Dedifferentiated amniotic fluid mesenchymal stem cell (primary cell): ENCODE results near the gene NUDCD3.
"Not testable (repeated sequence)": the region's sequence is repeated elsewhere in the genome, so short reads cannot be mapped to it uniquely, and the experiment has no call there.

ENCODE experiments used
- DNase-seq: peaks from one replicate; pipeline ENCODE4 v3.0.0-alpha.2; 2016; ENCODE audit errors: extremely low spot score

Gene NUDCD3

DNA sequence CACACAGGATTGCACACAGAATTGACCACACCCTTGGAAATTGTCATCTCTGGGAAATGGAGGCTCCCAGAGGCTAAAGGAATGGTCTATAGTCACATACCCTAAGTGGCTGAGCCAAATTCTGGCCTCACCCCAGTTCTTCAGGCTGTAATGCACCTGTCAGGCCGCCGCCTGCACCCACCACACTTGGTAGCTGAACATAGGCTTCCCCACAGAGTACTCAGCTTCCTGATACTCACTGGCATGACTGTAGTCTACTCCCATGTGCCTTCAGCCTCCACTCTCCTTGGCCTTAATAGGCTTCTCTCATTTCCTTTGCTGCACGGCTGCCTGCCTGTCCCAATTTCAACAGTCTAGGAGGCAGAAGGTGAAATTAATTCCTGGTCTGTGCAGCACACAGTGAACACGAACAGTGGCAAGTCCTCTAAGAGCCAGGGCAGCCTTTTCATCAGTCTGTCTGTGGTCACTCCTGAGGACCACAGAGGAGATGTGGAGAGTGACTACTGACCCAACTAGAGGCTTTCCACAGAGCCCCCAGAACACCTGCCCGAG, 42.5 kb downstream of the NUDCD3 start:
- no peak for DNase-seq

DNA sequence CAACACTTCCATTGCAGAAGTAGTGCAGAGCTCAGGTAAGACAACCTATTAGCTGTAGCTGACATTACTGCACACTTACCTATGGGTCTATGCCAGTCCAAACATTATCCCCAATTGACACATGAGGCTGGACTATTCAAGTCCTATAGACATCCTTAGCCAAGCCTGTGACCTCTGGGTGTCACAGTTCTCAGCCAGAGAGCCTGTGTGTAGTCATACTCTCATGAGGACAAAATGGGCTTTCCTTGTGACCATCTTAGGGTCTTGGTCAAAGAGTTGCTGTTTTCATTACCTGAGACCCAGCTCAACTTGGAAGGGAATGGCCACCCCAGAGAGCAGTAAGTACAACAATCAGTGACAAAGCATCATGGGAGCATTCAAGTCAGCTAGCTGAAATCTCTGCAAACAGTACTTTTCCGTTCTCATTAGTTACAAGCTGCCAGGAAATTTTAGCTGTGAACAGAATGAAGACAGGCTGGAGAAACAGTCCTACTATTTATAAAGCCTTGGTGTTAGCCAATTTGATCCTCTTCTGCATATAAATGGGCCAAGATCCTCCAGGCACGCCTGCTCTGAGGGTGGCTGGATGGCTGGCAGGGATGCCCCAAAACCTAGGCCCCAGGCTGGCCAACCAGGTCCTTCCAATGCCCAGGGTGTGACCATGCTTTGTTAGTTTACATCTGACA, 44.3 kb downstream of the NUDCD3 start:
- DNase-seq = no peak

DNA sequence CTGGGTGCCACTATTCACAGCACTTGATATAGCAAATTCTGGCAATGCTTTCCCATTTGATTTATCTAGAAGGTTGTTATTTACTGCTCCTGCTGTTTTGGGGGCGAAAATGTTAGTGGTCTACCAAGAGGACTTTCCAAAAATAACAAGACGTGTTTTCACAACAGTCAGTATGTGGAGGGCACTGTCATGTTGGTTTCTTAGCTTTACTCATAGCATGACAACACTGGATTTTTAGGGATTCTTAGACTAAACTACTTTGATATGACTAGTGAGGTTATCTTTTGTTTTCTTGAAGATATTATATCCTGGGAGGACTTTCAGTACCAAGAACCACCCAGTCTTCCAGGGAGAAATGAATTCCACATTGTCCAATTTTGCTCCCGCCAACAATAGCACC, 49.4 kb downstream of the NUDCD3 start:
- DNase-seq = no peak

DNA sequence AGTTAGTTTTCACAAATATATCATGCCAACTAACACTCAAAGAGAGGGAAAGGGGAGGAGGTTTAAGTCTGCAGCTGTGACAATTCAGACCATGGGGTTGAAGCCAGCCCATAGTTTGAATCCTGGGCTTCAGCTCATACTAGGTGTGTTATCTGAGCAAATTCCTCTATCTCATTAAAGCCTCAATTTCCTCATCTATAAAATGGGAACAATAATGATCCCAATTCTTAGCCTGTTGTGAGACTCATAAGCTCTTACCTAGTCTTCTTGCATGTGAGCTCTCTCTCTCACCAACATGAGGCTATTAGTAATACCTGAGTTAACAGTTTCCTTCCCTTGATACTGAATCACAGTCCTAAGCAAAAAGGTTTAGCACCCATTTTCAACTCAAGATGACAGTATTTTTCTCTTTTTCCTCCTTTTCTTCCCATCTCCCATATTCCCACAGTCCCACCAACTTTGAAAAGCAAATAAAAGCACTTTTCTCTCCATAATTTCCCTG, 49.8 kb downstream of the NUDCD3 start:
- no peak for DNase-seq

- DNase-seq = no peak
Observed at GRCh38 chr7:44439926-44440325, 50.5 kb downstream of the NUDCD3 start.

- no peak for DNase-seq
Observed at GRCh38 chr7:44438816-44439215, 51.6 kb downstream of the NUDCD3 start.

DNA sequence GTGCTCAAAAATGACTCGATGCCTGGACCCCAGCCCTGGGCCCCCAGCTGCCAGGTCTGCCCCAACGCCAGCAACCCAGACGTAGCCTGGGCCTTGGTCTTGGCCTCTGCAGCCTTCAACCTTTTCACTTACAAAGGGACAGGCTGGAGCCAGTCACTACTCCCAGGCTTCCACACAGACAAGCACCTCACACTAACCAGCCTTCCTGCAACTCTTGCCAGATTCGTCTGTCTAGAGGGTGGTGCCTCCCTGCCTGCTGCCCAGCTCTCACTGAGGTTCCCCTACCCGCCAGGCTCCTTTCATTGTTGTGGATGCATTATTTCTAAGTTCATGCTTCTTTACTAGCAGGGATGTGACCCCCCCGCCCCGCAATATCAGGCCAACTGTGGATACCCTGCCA, 56.3 kb downstream of the NUDCD3 start:
- no peak for DNase-seq

GRCh38 chr7:44433255-44434022, 57.0 kb downstream of the NUDCD3 start:
- DNase-seq = no peak

- no peak for DNase-seq
Observed at GRCh38 chr7:44432381-44432977, 58.0 kb downstream of the NUDCD3 start.

GRCh38 chr7:44431091-44431608, 59.3 kb downstream of the NUDCD3 start:
- no peak for DNase-seq

GRCh38 chr7:44430054-44430453, 60.4 kb downstream of the NUDCD3 start:
- no peak for DNase-seq

GRCh38 chr7:44424762-44425161, 65.7 kb downstream of the NUDCD3 start:
- DNase-seq = not testable (repeated sequence)

DNA sequence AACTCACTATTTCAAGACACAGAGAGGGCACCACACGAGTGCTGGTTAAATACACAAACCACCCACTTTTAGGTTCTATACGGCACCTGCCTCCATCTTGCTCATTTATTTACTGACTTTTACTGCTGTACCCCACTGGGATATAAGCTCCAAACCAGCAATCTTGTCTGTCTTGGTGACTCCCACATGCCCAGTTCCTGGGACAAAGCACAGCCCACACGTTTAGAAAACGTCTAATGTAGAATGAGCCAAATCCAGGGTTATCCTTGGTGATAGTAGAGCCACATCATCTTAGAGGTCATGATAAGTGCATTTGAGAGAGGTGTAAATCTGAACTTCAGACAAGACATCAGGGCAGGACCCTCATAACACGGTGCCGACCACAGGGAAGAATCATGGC, 73.5 kb downstream of the NUDCD3 start:
- DNase-seq = no peak

- DNase-seq = no peak
Observed at GRCh38 chr7:44415510-44415909, 74.9 kb downstream of the NUDCD3 start.

DNA sequence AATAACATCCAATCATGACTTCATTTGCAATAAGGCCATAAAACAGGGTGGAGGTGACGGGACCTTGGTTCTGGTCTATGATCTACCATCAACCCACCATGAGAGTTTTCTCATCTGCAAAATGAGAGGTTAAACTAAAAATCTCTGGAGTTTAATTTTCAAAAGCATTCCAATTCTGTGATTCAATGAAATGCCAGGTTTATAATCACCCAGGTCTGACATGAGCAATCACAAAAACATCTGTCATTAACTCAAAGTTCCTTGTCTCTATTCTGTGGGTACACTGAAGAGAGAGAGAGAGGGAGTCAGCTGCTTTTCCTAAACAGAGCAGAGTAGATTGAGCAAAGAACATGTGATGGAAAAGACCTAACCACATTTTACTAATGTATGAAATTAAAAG, 75.4 kb downstream of the NUDCD3 start:
- DNase-seq = no peak

DNA sequence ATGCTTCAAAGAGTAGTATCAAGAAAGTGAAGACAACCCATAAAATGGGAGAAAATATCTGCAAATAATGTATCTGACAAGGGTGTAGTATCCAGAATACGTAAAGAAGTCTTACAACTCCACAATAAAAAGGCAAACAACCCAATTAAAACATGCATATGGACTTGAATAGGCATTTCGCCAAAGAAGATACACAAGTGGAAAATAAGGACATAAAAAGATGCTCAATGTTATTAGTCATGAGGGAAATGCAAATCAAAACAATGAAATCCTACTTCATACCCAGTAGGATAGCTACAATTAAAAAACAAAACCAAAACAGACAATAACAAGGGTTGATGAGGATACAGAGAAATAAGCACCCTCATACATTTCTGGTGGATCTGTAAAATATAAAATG, 79.2 kb downstream of the NUDCD3 start:
- no peak for DNase-seq

- no peak for DNase-seq
Observed at GRCh38 chr7:44408596-44408995, 81.9 kb downstream of the NUDCD3 start.

DNA sequence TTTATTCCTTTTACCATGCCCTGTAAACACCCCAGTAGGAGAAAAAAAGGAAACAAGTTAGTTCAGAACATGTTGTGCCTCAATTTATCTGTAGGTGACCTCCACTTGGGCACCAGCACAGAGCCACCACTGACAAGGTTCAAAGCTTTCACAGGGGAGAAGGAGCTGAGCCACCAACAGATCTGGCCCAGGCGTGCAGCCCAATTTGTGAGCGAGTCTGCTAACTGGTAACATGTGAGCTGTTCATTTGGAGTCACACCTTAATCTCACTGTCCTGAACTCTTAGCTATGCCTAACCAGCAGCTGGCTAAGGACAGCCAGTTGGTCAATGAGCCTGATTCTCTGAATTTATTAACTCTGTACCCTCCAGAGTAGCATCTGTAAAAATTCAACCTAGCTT, 86.7 kb downstream of the NUDCD3 start:
- DNase-seq = no peak

DNA sequence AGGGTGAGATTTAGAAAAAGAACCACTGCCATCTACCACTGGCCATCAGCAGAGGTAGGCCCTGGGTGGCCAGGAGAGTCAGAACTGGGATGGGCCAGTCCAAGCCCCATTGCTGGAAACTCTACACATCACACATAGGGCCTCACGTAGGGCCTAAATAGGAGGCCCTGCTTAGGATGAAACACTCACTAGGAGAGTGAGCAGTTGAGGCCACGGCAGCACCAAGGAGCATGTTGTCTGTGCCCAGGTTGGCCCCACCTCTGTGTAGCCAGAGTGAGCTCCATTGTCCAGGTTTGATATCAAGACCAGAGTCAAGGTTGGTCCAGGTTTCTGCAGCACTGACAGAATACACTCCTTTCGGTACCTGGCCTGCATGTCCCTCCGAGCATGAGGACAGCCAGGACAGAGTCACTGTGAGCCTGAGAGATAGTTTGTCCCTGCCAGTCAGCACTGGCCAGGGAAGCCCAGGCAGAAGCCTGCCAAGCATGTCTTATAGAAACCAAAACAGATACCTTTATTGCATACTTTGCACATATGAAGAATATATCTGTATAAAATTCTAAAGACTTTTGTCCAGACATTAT, 87.2 kb downstream of the NUDCD3 start:
- DNase-seq = no peak

DNA sequence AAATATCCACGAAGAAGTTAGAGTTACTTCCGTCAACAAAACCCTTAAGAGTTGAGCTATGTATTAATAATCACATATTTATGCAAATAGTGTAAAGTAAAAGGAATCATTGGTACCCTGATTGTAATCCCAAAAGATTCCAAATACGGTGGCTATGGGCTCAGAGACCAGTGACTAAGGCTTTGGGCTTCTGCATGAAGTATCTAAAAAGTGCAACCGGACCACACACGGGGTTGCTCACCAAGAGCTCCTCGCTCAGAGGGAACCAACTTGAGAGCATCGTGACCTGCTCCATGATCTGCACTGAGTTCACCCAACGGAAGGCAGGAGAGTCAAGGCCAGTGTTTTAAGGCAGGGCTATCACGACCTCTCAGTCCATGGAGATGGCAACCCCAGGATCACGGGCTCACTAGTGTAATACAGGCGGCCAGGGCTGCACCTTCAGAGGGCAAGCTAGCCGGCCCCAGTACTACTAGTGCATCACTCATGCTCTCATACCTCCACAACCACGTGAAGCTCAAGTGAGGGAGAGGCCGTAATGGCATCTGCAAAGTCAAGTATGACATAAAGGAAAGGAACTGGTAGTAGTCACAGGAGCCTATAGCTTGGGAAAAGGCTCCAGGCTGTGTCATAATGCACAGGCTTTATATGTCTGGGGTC, 87.9 kb downstream of the NUDCD3 start:
- no peak for DNase-seq

DNA sequence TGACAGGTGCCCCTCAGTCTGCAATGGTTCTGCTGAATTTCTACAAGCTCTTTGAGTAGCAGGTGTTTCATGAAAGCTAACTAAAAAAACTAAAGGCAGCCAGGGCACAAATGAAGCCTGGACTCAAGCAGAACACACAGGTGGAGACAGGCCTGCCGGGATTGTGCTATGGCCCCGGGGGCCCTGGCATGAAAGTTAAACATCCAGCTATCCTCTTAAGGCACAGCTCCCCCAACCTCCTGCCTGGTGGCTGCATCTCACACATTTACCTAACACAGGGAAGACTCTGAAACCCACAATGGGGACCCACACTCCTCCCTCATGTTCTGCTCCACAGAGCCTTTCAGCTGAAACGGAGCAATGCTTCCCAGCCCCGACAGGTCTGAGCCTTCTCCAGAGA, 88.8 kb downstream of the NUDCD3 start:
- DNase-seq = no peak
